GM21723 (cell line): ENCODE data around the gene SH3TC1.
A peak's percentile ranks its signal among the peaks of the same experiment; 100 is the strongest.

ENCODE experiments used
- ATAC-seq: cut with Tn5 transposase; IDR thresholded peaks from one replicate; pipeline ENCODE4 v1.9.1; 2021; ENCODE audit warnings: mild to moderate bottlenecking, moderate library complexity; ENCODE audit not compliant: unreplicated experiment

The SH3TC1 gene

GRCh38 chr4:8213121-8213520 is 14.0 kb downstream of the SH3TC1 start:
- ATAC-seq = no peak

GRCh38 chr4:8214136-8214535 is 15.0 kb downstream of the SH3TC1 start:
- ATAC-seq = no peak

DNA sequence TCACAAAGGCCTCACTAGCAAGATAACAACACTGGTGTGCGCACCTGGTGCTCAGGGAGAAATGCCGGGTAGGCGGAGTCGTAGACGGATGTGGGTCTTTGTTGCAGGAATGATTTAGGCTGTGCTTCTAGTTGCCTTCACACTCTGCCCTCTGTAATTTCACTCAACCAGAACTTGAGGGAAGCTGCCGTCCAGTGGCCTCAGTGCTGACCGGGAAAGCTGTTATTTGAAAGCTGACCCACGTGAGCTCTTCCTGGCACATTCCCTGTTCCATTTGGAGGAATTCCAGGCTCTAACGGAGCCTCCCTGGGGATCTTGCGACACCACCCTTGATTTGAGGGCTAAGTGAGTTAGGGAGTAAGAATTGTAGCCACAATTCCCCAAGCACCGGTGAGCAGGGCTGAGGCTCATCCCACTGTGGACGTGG is 15.9 kb downstream of the SH3TC1 start:
- no peak for ATAC-seq

- ATAC-seq = no peak
Observed at GRCh38 chr4:8215641-8216442, 16.8 kb downstream of the SH3TC1 start.

DNA sequence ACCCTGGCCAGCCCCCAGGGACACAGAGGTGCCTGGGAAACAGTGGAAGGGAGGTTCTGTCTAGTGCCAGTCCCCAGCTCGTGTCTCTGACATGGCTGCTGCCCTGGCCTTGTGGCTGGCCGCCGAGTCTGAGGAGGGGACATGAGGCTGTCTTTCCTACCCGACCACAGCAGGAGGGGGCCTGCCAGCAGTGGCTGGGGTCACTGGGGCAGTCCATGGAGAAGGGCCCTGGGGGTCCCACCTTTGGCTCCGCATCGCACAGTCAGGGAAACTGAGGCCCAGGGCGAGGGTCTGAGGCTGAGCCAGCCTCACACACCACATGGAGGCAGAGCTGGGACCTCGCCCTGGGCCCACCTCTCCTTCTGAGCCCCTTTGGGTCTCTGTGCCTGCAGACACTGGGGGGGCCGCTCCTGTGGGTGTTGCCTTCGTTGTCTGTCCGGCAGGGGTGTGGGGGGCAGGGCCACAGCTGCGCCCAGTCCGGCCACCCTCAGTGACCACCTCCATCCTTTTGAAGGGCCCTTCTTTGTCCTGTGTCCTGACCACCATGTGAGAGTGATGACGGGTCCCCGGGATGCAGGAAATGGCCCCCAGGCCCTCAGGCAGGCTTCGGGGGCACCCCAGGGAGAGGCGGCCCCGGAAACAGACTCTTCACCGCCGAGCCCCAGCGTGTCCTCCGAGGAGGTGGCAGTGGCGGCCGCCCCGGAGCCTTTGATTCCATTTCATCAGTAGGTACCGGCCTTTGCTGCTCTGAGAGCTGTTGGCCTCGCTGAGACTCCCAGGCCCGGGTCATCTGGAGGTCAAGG is 17.6 kb downstream of the SH3TC1 start:
- ATAC-seq = no peak

DNA sequence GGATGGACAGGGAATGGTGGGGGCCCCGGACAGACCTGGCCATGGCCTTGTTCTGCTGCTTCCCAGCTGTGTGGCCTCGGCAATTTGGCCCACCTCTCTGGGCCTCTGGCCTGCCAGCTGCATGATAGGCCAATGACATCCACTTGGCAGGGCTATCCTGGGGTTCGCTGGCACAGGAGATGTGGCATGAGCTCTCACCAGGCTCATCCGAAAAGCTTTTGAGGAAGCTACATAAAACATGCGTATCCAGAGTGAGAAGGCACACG is 18.1 kb downstream of the SH3TC1 start:
- no peak for ATAC-seq

- ATAC-seq = no peak
Observed at GRCh38 chr4:8217871-8218270, 18.8 kb downstream of the SH3TC1 start.

DNA sequence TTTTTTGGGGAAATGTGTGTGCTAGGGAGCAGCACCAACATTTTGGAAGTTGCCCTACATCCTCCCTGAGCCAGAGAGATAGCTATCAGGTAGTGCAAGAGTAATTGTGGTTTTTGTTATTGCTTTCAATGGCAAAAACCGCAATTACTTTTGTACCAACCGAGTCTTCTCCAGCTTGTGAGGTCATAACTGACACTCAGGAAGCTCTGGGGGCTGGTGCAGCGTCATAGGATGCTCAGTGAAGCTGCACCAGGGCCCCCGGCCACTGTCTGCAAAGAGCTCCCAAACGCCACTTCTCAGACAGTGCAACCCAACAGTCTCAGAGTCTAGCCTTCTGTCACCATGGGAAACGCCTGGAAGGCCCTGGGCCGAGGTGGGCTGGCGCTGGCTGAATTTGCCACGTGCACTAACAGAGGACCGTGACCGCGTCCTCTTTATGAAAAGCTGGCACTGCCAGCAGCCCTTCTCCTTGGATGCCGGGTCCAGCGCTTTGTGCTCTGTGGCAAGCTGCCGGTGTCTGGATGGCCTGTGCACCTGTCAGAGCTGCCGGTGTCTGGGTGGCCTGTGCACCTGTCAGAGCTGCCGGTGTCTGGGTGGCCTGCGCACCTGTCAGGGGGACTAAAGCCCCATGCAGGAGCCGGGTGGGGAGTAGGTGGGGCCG is 19.4 kb downstream of the SH3TC1 start:
- no peak for ATAC-seq

DNA sequence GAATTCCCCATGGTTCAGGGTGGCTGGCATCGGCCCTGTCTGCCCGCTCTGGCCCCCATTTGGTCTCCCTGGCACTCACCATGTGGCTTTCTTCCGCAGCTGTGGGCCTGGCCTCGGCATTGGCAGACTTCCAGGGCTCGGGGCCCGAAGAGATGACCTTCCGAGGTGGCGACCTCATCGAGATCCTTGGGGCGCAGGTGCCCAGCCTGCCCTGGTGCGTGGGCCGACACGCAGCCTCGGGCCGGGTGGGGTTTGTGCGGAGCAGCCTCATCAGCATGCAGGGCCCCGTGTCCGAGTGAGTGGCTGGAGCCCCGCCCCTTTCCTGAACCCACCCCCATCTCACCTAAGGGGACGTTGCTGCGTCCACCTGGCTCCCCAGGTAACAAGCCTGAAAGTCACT is 20.1 kb downstream of the SH3TC1 start:
- no peak for ATAC-seq

GRCh38 chr4:8220661-8221450 is 21.8 kb downstream of the SH3TC1 start:
- ATAC-seq = no peak

GRCh38 chr4:8221476-8221875 is 22.4 kb downstream of the SH3TC1 start:
- ATAC-seq = peak; percentile 54

DNA sequence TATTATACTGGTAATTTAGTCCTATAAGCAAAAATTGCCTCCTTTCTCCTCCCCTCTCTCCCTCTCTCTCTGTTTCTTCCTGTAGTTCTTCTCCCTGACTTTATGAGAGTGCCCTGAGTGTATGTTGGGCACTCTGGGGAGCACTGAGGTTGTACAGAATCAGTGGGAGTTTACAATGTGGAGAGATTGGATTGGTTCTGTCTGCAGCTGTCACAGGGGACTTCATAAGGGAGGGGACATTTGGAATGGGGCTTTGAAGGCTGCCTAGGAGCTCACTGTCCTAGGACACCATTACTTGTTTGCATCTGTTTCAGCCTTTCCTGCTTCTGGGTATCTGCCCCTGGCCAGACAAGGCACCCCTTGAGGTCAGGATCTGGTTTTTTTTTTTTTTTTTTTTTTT is 22.9 kb downstream of the SH3TC1 start:
- no peak for ATAC-seq

DNA sequence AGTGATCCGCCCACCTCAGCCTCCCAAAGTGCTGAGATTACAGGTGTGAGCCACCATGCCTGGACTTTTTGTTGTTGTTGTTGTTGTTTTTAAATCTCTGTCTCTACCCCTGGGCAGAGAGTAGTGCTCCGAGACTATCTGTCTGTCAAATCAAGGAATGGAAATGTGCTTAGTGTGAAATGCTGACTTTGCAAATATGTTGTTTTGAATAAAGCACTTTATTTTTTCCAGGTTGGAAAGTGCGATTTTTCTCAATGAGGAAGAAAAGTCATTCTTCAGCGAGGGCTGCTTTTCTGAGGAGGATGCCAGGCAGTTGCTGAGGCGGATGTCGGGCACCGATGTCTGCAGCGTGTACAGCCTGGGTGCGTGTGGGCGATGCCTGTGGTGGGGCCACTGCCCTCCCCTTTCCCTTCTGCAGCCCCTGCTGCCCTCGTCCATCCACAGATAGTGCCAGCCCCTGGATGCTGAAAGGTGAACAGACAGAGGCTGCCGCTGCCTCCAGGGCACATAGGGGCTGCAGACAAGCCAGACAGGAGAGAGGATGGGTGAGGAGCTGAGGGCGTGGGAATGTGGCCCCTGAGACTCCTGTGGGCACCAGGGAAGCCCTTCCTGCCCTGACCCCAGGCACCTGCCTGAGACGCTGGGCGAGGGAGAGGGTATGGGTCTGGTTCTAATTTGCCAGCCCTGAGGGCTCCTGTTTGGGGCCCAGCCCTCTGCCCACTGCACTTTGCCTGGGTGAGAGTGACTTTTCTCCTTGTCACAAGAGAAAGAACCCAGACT is 23.7 kb downstream of the SH3TC1 start:
- no peak for ATAC-seq

- no peak for ATAC-seq
Observed at GRCh38 chr4:8224267-8224974, 25.3 kb downstream of the SH3TC1 start.

GRCh38 chr4:8224975-8225625 is 26.0 kb downstream of the SH3TC1 start:
- ATAC-seq = no peak

GRCh38 chr4:8225706-8226443 is 26.8 kb downstream of the SH3TC1 start:
- ATAC-seq = no peak

DNA sequence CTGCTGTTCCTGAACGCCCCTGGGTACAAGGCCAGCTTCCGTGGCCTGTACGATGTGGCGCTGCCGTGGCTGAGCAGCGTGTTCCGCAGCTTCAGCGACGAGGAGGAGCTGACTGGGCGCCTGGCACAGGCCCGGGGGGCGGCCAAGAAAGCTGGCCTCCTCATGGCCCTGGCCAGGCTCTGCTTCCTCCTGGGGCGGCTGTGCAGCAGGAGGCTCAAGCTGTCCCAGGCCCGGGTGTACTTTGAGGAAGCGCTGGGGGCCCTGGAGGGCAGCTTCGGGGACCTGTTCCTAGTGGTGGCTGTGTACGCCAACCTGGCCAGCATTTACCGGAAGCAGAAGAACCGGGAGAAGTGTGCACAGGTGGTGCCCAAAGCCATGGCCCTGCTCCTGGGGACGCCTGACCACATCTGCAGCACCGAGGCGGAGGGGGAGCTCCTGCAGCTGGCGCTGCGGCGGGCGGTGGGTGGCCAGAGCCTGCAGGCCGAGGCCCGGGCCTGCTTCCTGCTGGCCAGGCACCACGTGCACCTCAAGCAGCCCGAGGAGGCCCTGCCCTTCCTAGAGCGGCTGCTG is 28.2 kb downstream of the SH3TC1 start:
- ATAC-seq = no peak

DNA sequence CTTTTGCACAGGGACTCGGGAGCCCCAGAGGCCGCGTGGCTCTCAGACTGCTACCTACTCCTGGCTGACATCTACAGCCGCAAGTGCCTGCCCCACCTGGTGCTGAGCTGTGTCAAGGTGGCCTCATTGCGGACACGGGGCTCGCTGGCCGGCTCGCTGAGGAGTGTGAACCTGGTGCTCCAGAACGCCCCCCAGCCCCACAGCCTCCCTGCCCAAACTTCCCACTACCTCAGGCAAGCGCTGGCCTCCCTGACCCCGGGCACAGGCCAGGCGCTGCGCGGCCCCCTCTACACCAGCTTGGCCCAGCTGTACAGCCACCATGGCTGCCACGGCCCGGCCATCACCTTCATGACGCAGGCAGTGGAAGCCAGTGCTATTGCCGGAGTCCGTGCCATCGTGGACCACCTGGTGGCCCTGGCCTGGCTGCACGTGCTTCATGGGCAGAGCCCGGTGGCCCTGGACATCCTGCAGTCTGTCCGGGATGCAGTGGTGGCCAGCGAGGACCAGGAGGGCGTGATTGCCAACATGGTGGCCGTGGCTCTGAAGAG is 28.8 kb downstream of the SH3TC1 start:
- ATAC-seq = no peak
